Ovary (tissue), 9 donors: ENCODE measurements around the gene LPCAT3. TPM values are rescaled to one million over a fixed set of nuclear protein-coding genes. Genes with fewer than 3 reads are reported as not detected.
"Not testable (repeated sequence)": the region's sequence is repeated elsewhere in the genome, so short reads cannot be mapped to it uniquely, and the experiment has no call there.

Experiments
- DNase-seq, 5 donors: peaks; one replicate each; pipeline ENCODE4 v3.0.0-alpha.2; 2019 to 2020
- H3K27ac ChIP-seq, 2 donors: fragments of 200-600 bp; one replicate each; pipeline versions ENCODE4 v1.5.1 to v1.8.0; 2019 to 2022
- H3K27me3 ChIP-seq: fragments of 200-600 bp; one replicate; pipeline ENCODE4 v1.8.0; 2022
- H3K36me3 ChIP-seq: fragments of 200-600 bp; sonication (generic); one replicate; pipeline ENCODE4 v1.5.1; 2019
- H3K4me1 ChIP-seq: one replicate; pipeline ENCODE4 v1.8.1; 2013; ENCODE audit warnings: mild to moderate bottlenecking, moderate library complexity; ENCODE audit not compliant: insufficient read depth
- H3K4me3 ChIP-seq: fragments of 200-600 bp; sonication (generic); one replicate; pipeline ENCODE4 v1.5.1; 2017
- H3K9me3 ChIP-seq, 2 donors: fragments of 200-600 bp in 1 of 2; sonication (generic) in 1 of 2; one replicate each; pipeline versions ENCODE4 v1.5.1 to v1.8.1; 2013 to 2019; ENCODE audit warnings: mild to moderate bottlenecking in 1 of 2, moderate library complexity in 1 of 2
- EP300 ChIP-seq: sonication (generic); formaldehyde crosslinking; IDR thresholded peaks from one replicate; pipeline ENCODE4 v1.6.1; 2017; ENCODE audit warnings: antibody characterized with exemption
- POLR2A ChIP-seq: fragments of 450-650 bp; IDR thresholded peaks from one replicate; pipeline ENCODE4 v1.6.1; 2017; ENCODE audit warnings: antibody characterized with exemption, mild to moderate bottlenecking, moderate library complexity
- WGBS, 3 donors: extraction: QIAGEN DNeasy Blood & Tissue Kit in 1 of 3; methylation state at CpG; one replicate each; pipeline versions ENCODE4 v1.1.5 to v1.1.7; 2013 to 2017; 5-methylcytosine and 5-hydroxymethylcytosine counted together
- intact Hi-C, 4 donors: fragments of 100-400 bp; cut with DNase I; formaldehyde crosslinking; loops; one replicate each; pipeline versions ENCODE4 v1.11.0 to v1.15.1; 2022 to 2023
- polyA plus RNA-seq, 2 donors: library from polyadenylated mRNA; stranded (reverse); fragments of 200-250 nt in 1 of 2; fragments of 350-450 nt in 1 of 2; fragmentation: Illumina TruSeq in 1 of 2; extraction: RNeasy Lipid Tissue Mini Kit (QIAGEN cat#74804) in 1 of 2; gene quantifications; one replicate each; pipeline ENCODE4 v1.2.3, GENCODE V29; 2013 to 2014
- total RNA-seq, 7 donors: library from RNA; depleted of rRNA in 2 of 7; stranded (reverse); fragments of >200 nt in 2 of 7; fragmentation: NEBNext Ultra II Directional in 3 of 7; extraction: Animal tissue kit (Norgen Biotek cat#: 25700) in 3 of 7; gene quantifications; one replicate each; pipeline versions ENCODE4 v1.1.0 to v1.2.4, GENCODE V29; 2016 to 2023
- TF ChIP-seq, protein P1 (sequence below), 3 donors: fragments of 450-650 bp in 2 of 3; fragments of 200-600 bp in 1 of 3; IDR thresholded peaks; one replicate each; pipeline versions ENCODE4 v1.5.1 to v1.8.0; 2016 to 2022; ENCODE audit warnings: antibody characterized with exemption in 3 of 3, mild to moderate bottlenecking in 1 of 3
- donor health status: DM: no; HTN: no; CAD: no; lungs with moderate emphysema.
- donor health status: DM: no; HTN: no; CAD: no.
- donor health status: Bipolar disorder and iron deficiency.
- donor health status: DM: yes; HTN: yes; CAD: no.
- donor health status: DM: no; HTN: no; CAD: no.
- donor health status: DM: yes; HTN: yes; CAD: no.

LPCAT3 gene
- total and polyA plus RNA-seq, 9 donors: 15.5 to 51.2 (median 39.5) TPM

DNA sequence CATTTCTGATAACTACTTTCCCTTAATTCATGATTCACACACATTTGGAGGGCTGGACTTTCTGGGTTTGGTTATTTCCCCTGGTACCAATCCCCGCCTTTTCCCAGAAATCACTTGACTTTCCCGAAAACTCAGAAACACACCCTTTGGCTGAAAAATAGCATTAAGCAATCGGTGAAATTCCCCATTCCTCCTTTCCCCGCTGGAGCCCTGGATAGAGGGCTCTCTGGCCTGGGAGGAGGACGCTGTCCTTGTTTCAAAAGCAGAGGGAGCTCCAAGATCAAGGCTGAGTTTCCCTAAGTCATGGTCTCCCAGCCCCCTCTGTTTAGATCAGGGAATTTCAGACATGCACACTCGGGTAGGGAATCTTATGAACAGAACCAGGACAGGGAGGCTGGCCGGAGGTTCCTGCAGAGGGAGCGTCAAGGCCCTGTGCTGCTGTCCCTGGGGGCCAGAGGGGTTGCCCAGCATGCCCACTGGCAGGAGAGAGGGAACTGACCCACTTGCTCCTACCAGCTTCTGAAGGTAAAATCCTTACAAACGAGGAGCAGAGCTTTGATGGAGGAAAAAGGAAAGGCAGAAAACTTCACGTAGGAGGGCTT, 42.2 kb upstream of the LPCAT3 start, which contains the start of gene C1S:
C1S (plus strand) TSS at position 366 of the 602 bp plus-strand sequence. CDS start 1,195 bp downstream, outside the sequence.
- peaks cover 8% of the 10 kb centered on the region for H3K4me1 ChIP-seq
- H3K27ac ChIP-seq: peak within 1 kb of the TSS; percentile 66 to 89
- TF ChIP-seq, protein P1, sequence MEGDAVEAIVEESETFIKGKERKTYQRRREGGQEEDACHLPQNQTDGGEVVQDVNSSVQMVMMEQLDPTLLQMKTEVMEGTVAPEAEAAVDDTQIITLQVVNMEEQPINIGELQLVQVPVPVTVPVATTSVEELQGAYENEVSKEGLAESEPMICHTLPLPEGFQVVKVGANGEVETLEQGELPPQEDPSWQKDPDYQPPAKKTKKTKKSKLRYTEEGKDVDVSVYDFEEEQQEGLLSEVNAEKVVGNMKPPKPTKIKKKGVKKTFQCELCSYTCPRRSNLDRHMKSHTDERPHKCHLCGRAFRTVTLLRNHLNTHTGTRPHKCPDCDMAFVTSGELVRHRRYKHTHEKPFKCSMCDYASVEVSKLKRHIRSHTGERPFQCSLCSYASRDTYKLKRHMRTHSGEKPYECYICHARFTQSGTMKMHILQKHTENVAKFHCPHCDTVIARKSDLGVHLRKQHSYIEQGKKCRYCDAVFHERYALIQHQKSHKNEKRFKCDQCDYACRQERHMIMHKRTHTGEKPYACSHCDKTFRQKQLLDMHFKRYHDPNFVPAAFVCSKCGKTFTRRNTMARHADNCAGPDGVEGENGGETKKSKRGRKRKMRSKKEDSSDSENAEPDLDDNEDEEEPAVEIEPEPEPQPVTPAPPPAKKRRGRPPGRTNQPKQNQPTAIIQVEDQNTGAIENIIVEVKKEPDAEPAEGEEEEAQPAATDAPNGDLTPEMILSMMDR (IDR thresholded peaks at IDR 0.05): peak; percentile 85 to 99 (median 98)
- TF ChIP-seq EP300: peak; percentile 99
- TF ChIP-seq POLR2A: peak; percentile 90
- DNase-seq: peak; percentile 80 to 92 (median 85)
- no peaks in the 10 kb centered on the region for H3K9me3 ChIP-seq
- H3K36me3 ChIP-seq: no peaks in the 10 kb centered on the region
- H3K4me3 ChIP-seq: peak within 1 kb of the TSS; percentile 48
- intact Hi-C loops: loop anchor here (1.0 to 5.0 kb wide), 5 partner anchors 30 to 50 kb away; partner anchors contain the start of genes C1RL (in 3 of the 4) and C1R (in 1 of the 4)
- no peaks in the 10 kb centered on the region for H3K27me3 ChIP-seq
- 2 to 6% (median 3%) methylated on average over 10 of the region's 10 CpGs for WGBS, 3 donors

GRCh38 chr12:7059780-7060179, 41.5 kb upstream of the LPCAT3 start:
- intact Hi-C loops: loop anchor here (1.0 to 5.0 kb wide), 5 partner anchors 31 to 51 kb away; partner anchors contain the start of genes C1RL (in 3 of the 4) and C1R (in 1 of the 4)
- WGBS, 3 donors: 86 to 92% (median 88%) methylated on average over 4 of the region's 4 CpGs
- TF ChIP-seq EP300 (no peak), POLR2A (no peak)
- TF ChIP-seq, protein P1 (IDR thresholded peaks at IDR 0.05): no peak
- H3K4me1 ChIP-seq: peaks cover 8% of the 10 kb centered on the region
- H3K27me3 ChIP-seq: no peaks in the 10 kb centered on the region
- DNase-seq: no peak
- H3K9me3 ChIP-seq: no peaks in the 10 kb centered on the region
- no peak overlapping the region for H3K4me3 ChIP-seq
- no peaks in the 10 kb centered on the region for H3K36me3 ChIP-seq
- H3K27ac ChIP-seq: peak overlapping the region; percentile 24 to 89

- no peak overlapping the region for H3K4me3 ChIP-seq
- WGBS, 3 donors: 92 to 95% (median 92%) methylated on average over 9 of the region's 9 CpGs
- no peaks in the 10 kb centered on the region for H3K9me3 ChIP-seq
- DNase-seq: no peak
- TF ChIP-seq, protein P1 (IDR thresholded peaks at IDR 0.05): no peak
- TF ChIP-seq POLR2A (no peak), EP300 (no peak)
- H3K27ac ChIP-seq: peak overlapping the region in 1 of 2 donors; percentile 89
- intact Hi-C loops: no loop called here
- H3K27me3 ChIP-seq: no peaks in the 10 kb centered on the region
- peaks cover 8% of the 10 kb centered on the region for H3K4me1 ChIP-seq
- H3K36me3 ChIP-seq: no peaks in the 10 kb centered on the region
Observed at GRCh38 chr12:7058850-7059395, 40.6 kb upstream of the LPCAT3 start.

GRCh38 chr12:7058163-7058845, 40.0 kb upstream of the LPCAT3 start:
- Histone ChIP-seq H3K36me3 (no peaks in the 10 kb centered on the region), H3K27ac (no peak overlapping the region), H3K4me1 (peaks cover 8% of the 10 kb centered on the region), H3K9me3 (no peaks in the 10 kb centered on the region), H3K27me3 (no peaks in the 10 kb centered on the region), H3K4me3 (no peak overlapping the region)
- intact Hi-C loops: no loop called here
- 81 to 89% (median 86%) methylated on average over 3 of the region's 3 CpGs for WGBS, 3 donors
- no peak for DNase-seq
- TF ChIP-seq EP300 (no peak), POLR2A (no peak)
- TF ChIP-seq, protein P1 (IDR thresholded peaks at IDR 0.05): no peak

- intact Hi-C loops: not testable (repeated sequence)
Observed at GRCh38 chr12:7055736-7056135, 37.5 kb upstream of the LPCAT3 start.

More at GRCh38 chr12:7055736-7056135, 37.5 kb upstream of the LPCAT3 start:
- H3K36me3 ChIP-seq, H3K4me3 ChIP-seq, H3K9me3 ChIP-seq, DNase-seq, H3K27me3 ChIP-seq, H3K27ac ChIP-seq, H3K4me1 ChIP-seq: not testable (repeated sequence)
- 85 to 95% (median 91%) methylated on average over 2 of the region's 2 CpGs for WGBS, 3 donors
